ENCODE data around the gene SLC7A14. TPM values are rescaled to one million over a fixed set of nuclear protein-coding genes. Genes with fewer than 3 reads are reported as not detected.

SLC7A14 gene
- total RNA-seq, 1 donor from 2014 or later: under 0.01 TPM

DNA sequence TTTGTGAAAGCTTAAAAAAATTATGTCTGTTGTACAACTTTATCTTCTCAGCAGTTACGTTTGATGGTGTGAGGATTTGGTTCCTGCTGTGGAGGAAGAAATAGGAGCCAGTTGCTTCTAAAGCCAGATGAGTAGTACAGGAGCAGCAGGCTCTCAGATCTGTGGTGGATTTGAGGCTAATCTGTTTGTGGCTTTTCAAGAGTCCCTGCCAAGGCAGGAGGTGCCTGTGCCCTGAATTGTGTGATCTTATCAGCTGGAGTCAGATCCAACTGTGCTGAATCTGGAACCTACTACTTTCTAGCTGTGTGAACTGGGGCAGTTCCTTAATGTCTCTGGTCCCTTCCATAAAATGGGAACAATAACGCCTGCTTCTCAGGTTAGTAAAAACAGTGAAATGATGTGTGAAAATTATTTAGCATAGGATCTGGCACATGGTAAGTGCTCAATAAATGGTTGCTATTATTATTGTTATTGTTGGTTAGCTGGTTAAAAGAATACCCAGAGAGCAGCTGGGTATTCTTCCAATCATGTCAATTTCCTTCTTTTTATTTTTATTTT lies 159.6 kb downstream of the SLC7A14 start:
- Histone ChIP-seq H3K36me3 (ENCODE audit: control insufficient read depth, insufficient read depth, low read length) (no peaks in the 10 kb centered on the region), H3K4me3 (ENCODE audit: low read depth, low read length) (no peak overlapping the region), H3K27me3 (ENCODE audit: control insufficient read depth, insufficient read depth, low read length) (no peaks in the 10 kb centered on the region)
- DNase-seq (ENCODE audit: low read depth) (no peak), FAIRE-seq (no peak)
- TF ChIP-seq, protein P1, sequence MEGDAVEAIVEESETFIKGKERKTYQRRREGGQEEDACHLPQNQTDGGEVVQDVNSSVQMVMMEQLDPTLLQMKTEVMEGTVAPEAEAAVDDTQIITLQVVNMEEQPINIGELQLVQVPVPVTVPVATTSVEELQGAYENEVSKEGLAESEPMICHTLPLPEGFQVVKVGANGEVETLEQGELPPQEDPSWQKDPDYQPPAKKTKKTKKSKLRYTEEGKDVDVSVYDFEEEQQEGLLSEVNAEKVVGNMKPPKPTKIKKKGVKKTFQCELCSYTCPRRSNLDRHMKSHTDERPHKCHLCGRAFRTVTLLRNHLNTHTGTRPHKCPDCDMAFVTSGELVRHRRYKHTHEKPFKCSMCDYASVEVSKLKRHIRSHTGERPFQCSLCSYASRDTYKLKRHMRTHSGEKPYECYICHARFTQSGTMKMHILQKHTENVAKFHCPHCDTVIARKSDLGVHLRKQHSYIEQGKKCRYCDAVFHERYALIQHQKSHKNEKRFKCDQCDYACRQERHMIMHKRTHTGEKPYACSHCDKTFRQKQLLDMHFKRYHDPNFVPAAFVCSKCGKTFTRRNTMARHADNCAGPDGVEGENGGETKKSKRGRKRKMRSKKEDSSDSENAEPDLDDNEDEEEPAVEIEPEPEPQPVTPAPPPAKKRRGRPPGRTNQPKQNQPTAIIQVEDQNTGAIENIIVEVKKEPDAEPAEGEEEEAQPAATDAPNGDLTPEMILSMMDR (IDR thresholded peaks at IDR 0.05; ENCODE audit: insufficient read depth, low read length, severe bottlenecking): no peak

DNA sequence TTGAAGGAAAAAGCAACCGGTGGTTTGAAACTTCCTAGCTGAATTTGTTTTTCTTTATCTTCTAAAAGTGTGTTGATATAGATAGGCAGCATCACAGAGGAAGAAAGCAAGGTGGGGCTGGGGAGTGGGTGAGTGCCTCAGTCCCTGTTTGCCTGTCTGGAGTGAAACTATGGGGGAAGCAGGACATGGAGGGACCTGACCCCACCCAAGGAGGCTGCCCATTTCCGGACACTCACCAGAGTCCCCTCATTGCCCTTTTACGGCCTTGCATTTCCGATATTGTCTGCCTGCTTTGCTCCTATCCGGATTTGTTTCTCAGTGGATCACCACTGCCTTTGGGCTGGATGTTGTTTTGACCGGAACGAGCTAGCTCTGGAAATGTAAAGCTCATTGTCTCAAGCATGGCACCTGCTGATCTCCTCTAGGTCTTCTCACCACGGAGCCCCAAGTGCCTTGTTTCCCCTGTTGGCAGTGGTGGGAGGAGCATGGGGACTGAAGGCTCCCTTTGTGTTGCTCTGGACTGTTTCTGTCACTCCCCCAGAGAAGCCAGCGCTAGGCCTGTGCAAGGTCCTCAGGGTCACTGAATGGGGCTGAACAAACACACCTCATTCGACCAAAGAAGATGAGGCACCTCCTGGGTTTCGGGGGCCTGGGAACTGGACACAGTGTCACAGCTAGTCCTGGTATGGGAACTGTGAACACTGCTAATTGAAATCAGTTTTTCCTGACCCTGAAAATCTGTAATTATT lies 160.2 kb downstream of the SLC7A14 start:
- TF ChIP-seq, protein P1 (IDR thresholded peaks at IDR 0.05; ENCODE audit: insufficient read depth, low read length, severe bottlenecking): no peak
- FAIRE-seq: no peak
- no peaks in the 10 kb centered on the region for H3K27me3 ChIP-seq (ENCODE audit: control insufficient read depth, insufficient read depth, low read length)
- no peak for DNase-seq (ENCODE audit: low read depth)
- no peaks in the 10 kb centered on the region for H3K36me3 ChIP-seq (ENCODE audit: control insufficient read depth, insufficient read depth, low read length)
- no peak overlapping the region for H3K4me3 ChIP-seq (ENCODE audit: low read depth, low read length)

DNA sequence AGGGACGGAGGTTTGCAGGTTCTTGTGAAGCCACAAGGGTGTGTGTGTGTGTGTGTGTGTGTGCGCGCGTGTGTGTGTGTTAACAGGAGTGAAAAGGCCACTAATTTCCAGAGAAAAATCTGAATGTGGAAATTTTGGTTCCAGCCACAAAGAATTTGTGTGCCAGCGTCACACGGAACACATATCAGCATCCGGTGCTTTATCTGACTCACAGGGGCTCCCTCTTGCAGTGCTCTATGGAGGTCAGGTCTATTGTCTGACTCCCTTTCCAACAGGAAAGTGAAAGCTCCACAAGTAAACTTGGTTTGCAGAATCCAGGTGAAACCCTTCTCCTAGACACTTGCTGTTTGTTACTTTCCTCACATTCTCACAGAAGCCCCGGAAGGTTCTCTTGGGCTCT lies 161.0 kb downstream of the SLC7A14 start:
- H3K27me3 ChIP-seq (ENCODE audit: control insufficient read depth, insufficient read depth, low read length): peaks cover 6% of the 10 kb centered on the region
- DNase-seq (ENCODE audit: low read depth): no peak
- no peak overlapping the region for H3K4me3 ChIP-seq (ENCODE audit: low read depth, low read length)
- TF ChIP-seq, protein P1 (IDR thresholded peaks at IDR 0.05; ENCODE audit: insufficient read depth, low read length, severe bottlenecking): no peak
- no peaks in the 10 kb centered on the region for H3K36me3 ChIP-seq (ENCODE audit: control insufficient read depth, insufficient read depth, low read length)
- no peak for FAIRE-seq

DNA sequence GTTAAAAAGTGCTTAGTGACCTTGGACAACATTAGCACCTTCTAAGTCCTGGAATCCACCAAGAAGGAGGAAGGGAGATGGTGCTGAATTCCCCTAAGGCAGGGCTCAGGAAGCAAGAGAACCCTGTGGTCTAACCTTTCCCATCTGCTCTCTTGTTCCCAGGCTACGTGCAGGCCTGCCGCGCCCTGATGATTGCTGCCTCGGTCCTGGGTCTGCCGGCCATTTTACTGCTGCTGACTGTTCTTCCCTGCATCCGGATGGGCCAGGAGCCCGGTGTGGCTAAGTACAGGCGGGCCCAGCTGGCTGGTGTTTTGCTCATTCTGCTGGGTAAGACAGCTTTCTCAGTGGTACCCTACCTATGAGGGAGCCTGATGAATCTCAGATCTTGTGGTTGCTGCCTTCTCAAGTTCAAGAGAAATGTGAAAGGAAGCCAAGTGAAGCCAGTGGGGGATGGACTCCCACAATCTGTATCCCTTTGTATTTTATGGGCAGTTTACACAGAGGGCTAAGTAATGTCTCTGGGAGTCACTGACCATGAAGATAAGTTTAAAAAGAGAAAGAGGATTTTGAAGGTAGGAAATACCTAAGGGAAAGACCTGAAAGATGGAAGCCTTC lies 162.8 kb downstream of the SLC7A14 start:
- DNase-seq (ENCODE audit: low read depth): no peak

DNA sequence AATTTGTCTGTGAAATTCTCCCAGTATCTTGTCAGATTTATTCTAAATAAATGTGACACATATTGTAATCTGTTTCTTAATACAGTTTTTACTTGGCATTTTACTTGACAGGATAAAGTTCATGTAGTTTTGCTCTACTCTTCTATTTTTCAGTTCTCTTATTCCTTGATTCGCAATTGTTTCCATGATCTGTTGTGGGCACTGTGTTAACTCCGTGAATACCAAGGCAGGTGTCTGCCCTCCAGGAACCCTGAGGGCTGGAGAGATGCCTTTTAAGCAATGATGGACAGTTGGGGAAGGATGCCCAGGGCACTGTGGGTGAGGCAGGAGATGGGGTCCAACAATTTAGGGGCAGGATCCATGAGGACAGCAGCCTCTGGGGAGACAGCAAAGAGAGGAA lies 164.1 kb downstream of the SLC7A14 start:
- no peak for FAIRE-seq
- H3K27me3 ChIP-seq (ENCODE audit: control insufficient read depth, insufficient read depth, low read length): peaks cover 13% of the 10 kb centered on the region
- no peak for DNase-seq (ENCODE audit: low read depth)
- H3K4me3 ChIP-seq (ENCODE audit: low read depth, low read length): no peak overlapping the region
- H3K36me3 ChIP-seq (ENCODE audit: control insufficient read depth, insufficient read depth, low read length): no peaks in the 10 kb centered on the region
- TF ChIP-seq, protein P1 (IDR thresholded peaks at IDR 0.05; ENCODE audit: insufficient read depth, low read length, severe bottlenecking): no peak

More for the DNA sequence above, 162.8 kb downstream of the SLC7A14 start:
- FAIRE-seq: no peak
- Histone ChIP-seq H3K27me3 (ENCODE audit: control insufficient read depth, insufficient read depth, low read length) (peaks cover 13% of the 10 kb centered on the region), H3K36me3 (ENCODE audit: control insufficient read depth, insufficient read depth, low read length) (no peaks in the 10 kb centered on the region), H3K4me3 (ENCODE audit: low read depth, low read length) (no peak overlapping the region)
- TF ChIP-seq, protein P1 (IDR thresholded peaks at IDR 0.05; ENCODE audit: insufficient read depth, low read length, severe bottlenecking): no peak
